GM18951 (cell line): ENCODE data around the gene NPBWR2.

ENCODE experiments used
- POLR2A ChIP-seq: IDR thresholded peaks from 4 replicates; pipeline ENCODE4 v1.6.1; 2011; ENCODE audit warnings: mild to moderate bottlenecking; ENCODE audit not compliant: insufficient read length, insufficient read depth; ENCODE audit errors: extremely low read depth
- in situ Hi-C: fragments of 300-500 bp; cut with MboI; formaldehyde crosslinking; loops from one replicate; pipeline ENCODE4 v1.12.0; 2022; ENCODE audit warnings: low sequenced_read_pairs, mixed read lengths, inconsistent platforms; ENCODE audit not compliant: unreplicated experiment

Gene NPBWR2

DNA sequence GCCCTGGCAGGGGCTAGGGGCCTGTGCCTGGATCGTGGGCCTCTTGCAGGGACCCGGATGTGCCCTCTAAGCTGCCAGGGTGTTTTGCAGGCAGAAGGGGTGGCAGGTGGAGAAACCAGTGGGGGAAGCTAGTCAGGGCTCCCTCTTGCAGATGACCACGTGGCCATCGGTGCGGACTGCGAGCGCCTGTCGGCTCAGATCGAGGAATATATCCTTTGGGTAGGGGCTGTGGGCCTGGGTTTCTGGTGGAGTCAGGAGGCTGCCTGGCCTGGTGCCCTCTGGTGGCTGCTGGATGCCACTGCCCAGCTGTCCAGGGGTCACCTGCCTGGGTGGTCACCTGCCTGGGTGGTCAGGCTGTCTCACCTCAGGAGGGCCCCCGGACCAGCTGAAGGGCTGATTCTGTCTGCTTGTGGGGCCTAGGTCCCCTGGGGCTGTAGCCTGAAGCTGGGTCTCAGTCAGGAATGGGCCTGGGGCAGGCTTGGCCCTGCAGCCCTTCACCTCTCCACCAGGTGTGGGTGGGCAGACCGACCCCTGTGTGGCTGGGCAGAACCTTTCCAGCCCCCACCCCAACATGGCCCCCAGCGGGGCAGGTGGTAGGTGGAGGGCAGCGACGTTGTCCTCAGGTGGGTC is 37.6 kb downstream of the NPBWR2 start:
- in situ Hi-C loops: no loop called here

DNA sequence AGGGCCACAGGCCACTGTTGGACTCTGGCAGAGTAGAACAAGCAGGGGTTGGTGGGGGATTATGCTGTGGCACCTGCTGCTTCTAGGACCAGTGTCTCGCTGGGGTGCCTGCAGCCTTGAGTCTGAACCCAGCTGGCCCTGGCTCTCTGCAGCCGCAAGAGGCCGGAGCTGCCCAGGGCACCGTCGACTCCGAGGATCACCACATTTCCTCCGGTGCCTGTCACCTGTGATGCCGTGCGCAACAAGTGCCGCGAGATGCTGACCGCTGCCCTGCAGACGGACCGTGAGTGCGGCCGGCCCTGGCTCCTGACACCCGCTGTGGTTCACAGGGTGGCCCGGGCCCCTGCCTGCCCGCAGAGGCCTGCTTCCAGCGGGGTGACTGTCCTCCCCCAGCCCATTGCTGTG is 38.2 kb downstream of the NPBWR2 start:
- in situ Hi-C loops: no loop called here
- TF ChIP-seq POLR2A: no peak

More for the DNA sequence above, 37.6 kb downstream of the NPBWR2 start:
- no peak for TF ChIP-seq POLR2A

DNA sequence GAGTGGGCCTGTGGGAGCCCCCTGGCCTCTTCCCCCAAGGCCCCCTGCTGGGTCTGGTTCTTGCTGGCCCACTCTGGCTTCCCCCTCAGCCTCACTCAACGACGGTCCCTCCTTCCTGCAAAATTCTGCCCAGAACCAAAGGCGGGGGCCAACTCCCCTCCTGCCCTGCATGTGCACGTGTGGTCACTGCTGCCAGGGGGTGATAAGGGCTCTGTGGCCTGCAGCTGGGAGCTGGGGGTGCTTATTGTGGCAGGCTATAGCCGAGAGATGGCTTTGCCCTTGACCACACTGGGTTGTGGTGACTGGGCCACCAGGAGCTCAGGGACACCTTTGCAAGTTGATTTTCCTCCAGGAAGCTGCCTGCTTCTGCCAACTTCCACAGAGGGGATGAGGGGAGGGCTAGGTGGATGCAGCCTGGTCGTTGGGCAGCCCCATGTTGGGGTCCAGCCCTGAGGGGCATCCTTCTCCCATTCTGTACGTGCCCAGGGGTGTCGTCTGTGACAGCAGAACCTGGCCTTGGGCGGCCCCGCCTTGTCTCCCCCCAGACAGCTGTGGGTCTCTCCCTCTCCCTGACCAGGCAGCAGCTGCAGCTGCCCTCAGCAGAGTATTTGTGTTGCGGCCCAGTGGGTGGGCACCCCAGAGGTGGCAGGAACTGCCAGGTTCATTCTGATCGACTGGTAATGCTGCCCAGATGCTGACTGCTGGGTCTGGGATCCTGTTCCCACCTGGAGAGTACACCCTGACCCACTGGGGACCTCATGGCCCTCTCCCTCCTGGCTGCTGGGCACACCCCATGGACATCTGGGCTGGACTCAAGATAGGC is 38.8 kb downstream of the NPBWR2 start:
- TF ChIP-seq POLR2A: no peak
- in situ Hi-C loops: no loop called here

DNA sequence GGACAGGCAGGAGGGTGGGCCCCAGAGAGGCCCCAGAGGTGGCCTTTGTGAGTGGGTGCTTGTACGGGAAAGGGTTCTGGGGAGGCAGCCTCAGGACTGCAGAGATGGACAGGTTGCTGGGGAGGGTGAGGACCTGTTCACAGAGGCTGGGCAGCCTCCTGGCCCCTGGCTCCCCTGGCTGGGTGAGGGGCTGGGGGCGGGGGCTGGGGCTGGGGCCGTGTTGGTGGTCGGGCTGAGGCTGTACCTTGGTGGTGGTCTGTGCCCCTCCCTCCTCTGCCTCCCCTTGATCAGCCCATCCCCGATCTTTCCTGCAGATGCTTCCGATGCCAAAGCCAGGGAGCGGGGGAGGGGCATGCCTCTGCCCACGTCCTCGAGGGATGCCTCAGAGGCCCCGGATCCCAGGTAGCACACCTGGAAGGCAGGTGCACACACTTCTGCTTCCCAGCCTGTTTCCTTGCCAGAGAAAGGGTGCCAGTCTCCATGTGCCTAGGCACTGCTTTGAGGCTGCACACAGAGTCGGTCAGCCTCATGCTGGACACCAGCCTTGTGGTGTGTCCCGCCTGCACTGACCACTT is 39.5 kb downstream of the NPBWR2 start:
- TF ChIP-seq POLR2A: no peak
- in situ Hi-C loops: no loop called here

DNA sequence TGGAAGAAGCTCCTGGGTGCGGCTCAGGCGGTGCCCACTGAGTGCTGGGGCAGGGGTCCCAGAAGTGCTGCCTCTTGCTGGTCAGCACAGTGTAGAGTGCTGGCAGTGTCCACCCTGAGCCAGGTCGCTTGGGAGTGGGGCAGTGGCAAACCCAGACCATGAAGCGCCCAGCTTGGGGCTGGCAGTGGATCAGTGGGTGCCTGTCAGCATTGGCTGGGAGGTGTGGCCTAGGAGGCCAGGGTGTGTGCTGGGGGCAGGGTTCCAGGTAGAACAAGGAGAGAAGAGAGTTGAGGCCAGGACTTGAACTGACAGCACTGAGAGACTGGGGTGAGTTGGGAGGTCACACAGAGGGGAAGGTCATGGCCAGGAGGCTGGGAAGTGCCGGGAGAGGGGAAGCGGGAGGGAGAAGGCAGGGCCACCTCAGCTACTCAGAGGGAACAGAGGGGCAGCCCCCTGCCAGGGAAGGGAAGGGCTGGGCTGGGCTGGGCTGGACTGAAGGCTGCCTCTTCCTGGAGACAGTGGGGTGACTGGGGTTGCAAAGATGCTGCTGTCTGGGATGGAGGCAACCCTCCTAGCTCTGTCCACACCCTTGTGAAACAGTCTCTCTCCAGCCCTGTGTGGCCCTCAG is 40.2 kb downstream of the NPBWR2 start:
- in situ Hi-C loops: no loop called here
- TF ChIP-seq POLR2A: no peak

DNA sequence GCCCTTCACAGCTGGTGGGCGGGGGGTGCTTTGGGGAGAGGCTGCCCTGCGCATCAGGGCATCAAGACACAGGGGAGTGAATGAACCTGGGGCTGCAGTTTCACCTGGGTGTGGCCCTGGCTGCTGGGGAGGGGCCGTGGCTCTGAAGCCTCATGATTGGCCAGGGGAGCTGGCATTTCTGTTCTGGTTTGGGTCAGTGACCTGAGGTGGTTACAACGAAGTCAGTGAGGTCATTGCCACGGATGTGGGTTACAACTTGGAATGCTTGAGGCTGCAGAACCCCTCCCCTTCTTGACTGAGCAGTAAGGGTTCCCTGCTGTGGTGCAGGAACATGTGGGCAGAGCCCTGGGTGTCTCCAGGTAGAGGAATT is 41.4 kb downstream of the NPBWR2 start:
- peak; percentile 36 for TF ChIP-seq POLR2A
- in situ Hi-C loops: no loop called here

DNA sequence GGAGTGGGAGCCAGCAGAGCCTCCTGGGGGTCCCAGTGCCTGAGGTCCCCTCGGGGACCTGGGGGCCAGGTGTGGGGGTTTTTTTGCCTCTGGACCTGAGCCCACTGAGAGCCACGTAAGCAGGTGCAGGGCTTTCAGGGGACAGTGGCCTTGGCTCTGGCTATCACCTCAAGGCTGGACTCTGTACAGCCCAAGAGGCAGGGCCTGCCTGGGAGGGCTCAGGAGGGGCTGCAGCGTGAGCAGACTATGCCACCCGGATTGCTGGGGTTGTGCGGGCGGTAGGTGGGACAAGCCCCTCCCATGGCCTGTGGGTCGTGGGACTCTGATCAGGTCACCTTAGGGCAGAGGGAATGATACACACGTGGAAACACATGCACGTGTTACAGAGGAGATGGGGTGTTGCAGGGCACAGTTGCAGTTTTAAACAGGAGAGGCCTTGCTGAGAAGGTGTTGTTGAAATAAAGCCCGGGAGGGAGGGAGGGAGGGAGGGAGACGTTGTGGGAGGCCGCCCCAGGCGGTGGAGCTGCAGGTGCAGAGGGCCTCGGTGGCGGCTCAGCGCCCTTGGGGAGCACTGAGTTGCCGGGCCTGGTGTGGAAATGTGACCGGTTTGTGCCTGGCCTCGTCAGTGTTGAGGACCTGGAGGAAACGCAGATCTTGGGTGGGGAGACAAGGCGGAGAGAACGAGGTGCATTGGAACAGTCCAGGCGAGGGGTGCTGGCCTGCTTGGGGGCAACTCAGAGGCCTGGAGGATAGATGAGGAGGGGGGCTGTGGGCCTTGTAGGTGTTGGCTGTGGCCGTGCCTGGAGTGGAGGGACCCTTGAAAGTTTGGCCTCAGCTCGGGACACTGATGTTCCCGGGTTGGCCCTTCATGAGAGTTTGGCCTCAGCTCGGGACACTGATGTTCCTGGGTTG is 42.0 kb downstream of the NPBWR2 start:
- no peak for TF ChIP-seq POLR2A
- in situ Hi-C loops: no loop called here

DNA sequence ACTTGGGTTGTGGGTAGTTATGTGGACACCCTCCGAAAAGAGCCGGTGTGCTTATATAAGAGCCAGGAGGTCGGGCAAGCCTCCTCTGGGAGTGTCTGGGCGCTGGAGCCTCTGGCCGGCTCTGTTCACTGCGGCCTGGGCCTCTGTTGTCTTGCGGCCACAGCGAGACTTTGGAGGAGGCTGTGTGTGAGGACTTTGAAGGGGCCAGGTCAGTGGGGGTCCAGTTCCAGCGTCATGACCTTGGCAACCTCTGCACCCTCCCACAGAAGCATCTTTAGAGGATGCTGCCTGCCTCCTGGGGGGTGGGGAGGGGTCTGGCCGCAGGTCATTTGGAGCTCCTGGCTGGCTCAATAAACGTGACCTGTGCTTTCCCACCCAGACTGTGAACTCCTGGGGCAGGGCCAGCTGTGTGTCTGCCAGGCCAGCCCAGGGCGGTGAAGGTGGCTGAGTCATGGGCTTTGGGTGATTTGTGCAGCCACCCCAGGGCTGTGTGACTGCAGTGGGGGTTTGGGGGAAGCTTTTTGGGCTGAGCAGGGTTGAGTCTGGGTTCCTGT is 43.1 kb downstream of the NPBWR2 start:
- in situ Hi-C loops: no loop called here
- no peak for TF ChIP-seq POLR2A

DNA sequence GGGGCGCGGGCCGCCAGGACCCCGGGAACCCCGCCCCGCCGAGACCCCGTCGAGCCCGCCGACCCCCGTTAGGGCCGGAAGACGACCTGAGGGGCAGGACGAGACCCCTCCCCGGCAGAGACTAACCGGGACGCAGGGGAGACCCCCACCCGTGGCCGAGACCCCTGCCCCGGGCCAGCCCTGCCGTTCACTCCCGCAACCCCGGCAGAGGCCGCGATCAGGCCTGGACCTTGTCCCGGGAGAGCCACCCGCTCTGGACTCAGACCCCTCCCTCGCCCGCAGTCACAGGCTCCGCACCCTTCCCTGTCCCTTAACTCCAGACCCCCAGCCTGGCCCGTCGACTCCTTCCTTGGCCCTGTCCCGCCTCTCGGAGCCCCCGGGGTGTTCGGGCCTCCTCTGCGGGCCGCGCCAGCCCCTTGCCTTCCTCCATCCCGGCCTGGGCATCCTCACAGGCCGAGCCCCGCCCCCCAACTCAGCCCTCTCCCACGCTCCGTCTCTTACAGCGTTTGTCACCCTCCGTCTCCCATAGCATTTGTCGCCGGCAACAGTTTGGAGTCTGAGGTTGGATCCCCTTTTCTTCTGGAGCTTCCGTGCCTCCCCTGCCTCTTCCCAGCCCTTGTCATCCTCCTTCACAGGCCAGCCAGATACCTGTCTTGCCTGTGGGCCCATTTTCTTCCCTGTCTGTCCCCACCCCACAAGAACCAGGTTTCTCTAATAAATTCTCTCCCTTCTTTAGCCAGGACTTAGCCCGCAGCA is 43.8 kb downstream of the NPBWR2 start:
- in situ Hi-C loops: no loop called here
- no peak for TF ChIP-seq POLR2A

DNA sequence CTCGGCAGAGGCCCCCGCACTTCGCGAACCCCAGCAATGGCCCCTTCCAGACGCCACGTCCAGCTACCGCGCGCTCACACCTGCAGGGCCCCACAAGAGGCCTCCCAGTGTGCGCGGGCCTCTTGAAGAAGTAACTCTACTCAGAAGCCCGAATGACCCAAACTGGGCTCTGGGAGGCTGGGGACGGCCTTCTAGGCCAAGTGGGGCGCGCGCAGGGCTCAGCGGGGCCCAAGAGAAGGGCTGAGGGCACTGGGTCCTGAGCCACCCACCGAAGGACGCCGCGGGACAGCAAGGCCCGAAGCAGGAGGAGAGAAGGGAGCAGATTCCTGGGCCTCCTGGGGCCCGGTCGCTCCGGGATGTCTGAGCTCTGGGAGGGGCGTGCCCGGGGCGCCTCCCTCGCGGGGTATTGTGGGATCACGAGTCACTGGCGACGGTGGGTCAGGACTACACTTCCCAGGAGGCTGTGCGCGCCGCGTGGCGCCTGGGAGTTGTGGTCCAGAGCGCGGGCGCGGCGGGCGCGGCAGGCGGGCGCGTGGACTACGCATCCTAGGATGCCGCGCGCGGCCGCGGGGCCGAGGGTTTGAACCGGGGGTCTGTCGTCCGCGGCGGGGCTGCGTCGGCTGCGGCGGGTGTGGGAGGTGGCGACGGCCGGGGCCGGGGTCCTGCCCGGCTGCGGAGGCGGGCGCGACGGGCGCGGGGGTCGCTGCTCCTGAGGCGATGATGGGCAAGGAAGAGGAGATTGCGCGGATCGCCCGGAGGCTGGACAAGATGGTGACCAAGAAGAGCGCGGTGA is 44.6 kb downstream of the NPBWR2 start, which contains the start of gene TCEA2:
Gene TCEA2 (plus strand): TSS at position 603 of the 793 bp plus-strand sequence. CDS start 115 bp downstream, at position 718.
- in situ Hi-C loops: no loop called here
- TF ChIP-seq POLR2A: peak; percentile 63

DNA sequence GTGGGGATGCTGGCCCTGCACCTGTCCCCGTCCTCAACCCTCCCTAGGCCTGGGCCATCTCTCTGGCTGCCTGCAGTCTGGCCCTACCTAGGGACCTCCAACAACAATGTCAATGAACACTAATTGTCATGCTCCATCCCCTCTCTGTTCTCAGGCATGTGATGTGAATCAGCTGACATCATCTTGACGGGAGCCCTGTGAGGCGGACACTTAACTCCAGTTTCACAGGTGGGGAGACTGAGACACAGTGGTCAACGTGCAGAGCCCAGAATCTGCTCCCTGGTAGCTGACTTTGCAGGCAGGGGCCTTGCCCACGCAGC is 45.1 kb downstream of the NPBWR2 start:
- TF ChIP-seq POLR2A: no peak
- in situ Hi-C loops: no loop called here
